Astrocyte of the cerebellum (primary cell): ENCODE data around the gene EBF3.

Source experiments
- DNase-seq: peaks from one replicate; pipeline ENCODE4 v3.0.0-alpha.2; 2011; ENCODE audit warnings: low read depth
- H3K4me3 ChIP-seq: 2 replicates; pipeline ENCODE4 v1.5.1; 2011; ENCODE audit warnings: mild to moderate bottlenecking, low read depth, low read length, moderate library complexity
- CTCF ChIP-seq: IDR thresholded peaks from 2 replicates; pipeline ENCODE4 v1.5.1; 2012; ENCODE audit warnings: low read length, low read depth, moderate library complexity, mild to moderate bottlenecking; ENCODE audit errors: missing control alignments
- in situ Hi-C: cut with HindIII; loops from 2 replicates; pipeline ENCODE4 v1.10.0; 2017; ENCODE audit warnings: low sequenced_read_pairs

The EBF3 gene

GRCh38 chr10:129905553-129905952 is 58.5 kb downstream of the EBF3 start:
- no peak for TF ChIP-seq CTCF
- DNase-seq, result no peak
- no peak overlapping the region for H3K4me3 ChIP-seq
- in situ Hi-C loops, result no loop called here

DNA sequence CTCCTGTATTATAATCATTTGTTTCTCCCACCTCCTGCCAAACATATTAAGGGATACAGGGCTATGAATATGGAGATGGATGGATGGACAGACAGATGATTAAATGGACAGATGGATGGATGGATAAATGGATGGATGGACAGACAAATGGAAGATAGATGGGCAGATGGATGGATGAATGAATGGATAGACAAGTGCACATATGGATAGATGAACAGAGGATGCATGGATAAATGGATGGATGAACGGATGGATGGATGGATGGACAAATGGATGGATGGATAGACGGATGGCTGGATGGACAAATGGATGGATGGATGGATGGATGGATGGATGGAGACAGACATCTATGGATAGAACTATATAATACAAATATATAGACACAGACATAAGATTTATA is 59.8 kb downstream of the EBF3 start:
- TF ChIP-seq CTCF, result no peak
- H3K4me3 ChIP-seq, result no peak overlapping the region
- in situ Hi-C loops, result no loop called here
- no peak for DNase-seq

- no peak overlapping the region for H3K4me3 ChIP-seq
- in situ Hi-C loops, result no loop called here
- DNase-seq, result no peak
- no peak for TF ChIP-seq CTCF
Measured at GRCh38 chr10:129901389-129902006, 62.6 kb downstream of the EBF3 start.

DNA sequence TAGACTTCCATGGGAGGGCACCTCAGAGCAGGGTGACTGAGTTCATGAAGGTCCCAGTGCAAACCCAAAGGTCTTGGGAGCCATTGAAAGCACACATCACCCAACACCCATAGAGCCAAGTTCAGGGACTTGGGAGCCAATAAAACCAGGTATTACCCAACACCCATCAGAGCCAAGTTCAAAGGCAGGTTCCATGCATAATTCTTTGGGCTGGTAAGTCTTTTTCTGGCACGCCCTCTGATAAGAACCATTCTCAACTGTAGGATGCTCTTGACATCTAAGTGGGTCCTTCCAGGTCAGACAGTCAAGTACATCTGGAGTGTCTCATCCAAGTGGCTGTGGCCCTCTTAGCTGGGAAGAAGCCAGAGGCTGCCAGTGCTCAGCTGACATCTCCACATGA is 63.2 kb downstream of the EBF3 start:
- no peak for DNase-seq
- H3K4me3 ChIP-seq, result no peak overlapping the region
- no peak for TF ChIP-seq CTCF
- in situ Hi-C loops, result no loop called here

DNA sequence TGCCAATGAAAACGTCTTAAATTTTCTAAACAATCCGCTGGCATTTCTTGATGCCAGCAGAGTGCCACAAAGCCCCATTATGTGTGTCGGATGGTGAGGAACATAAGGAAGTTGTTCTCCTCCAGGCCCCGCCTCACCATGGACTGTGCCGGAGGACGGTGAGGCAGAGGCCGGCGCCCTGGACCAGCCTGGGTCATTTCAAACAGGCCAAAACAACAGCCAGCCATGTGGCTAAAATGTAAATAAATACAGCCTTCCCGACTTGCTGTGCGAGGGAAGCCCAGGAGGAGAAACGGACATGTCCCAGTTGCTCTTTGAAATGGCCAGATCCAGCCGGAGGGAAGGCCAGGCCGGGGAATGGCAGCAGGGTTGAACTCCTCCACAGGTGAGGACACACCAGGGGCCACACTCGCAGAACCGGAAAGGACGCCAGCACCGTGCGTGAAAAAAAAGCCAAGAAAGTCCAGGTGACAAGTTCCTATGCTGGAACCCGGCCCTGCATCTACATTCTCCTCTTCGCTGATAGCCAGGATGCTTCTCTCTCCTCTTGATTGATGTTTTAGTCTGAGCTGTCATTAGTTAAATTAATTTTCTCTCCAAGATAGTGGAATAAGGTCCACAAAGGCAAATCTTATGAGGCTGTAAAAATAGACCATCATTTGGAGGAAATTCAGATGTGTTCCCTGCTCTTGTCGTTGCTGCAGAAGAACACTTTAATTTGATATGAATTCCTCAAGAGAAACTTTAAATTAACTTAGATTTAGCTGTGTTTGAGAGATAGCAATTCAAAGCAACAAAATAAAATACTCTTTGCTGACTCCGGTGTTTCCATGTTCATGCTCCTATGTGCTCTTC is 64.6 kb downstream of the EBF3 start:
- no peak for DNase-seq
- in situ Hi-C loops, result no loop called here
- no peak overlapping the region for H3K4me3 ChIP-seq
- no peak for TF ChIP-seq CTCF

DNA sequence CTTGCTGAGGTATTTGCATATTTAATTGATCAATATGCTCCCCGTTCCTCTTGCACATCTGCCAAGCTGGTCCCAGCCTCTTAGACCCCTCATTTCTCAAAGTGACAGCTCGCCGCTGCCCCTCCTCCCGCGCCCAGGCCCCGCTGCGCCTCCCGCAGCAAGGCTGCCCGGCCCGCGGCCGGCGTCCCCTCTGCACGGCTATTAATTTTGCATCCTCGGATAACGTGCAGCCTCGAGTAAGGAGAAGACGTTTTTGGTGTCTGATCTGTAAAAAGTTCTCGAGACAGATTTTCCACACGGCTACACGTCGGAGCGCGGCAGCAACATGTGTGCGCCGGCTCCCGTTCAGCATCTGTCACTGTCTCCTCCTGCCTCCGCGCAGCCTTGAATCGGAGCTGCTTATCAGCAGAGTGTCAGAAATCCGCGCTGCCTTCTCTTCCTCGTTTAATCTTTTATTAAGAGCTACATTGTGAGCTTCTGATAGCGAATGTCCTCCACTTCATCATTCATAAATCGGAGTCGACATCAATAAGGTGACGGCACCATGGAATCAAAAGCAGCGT is 65.3 kb downstream of the EBF3 start:
- no peak overlapping the region for H3K4me3 ChIP-seq
- DNase-seq, result no peak
- in situ Hi-C loops, result no loop called here
- no peak for TF ChIP-seq CTCF
